ENCODE measurements around the gene VNN1.

DNA sequence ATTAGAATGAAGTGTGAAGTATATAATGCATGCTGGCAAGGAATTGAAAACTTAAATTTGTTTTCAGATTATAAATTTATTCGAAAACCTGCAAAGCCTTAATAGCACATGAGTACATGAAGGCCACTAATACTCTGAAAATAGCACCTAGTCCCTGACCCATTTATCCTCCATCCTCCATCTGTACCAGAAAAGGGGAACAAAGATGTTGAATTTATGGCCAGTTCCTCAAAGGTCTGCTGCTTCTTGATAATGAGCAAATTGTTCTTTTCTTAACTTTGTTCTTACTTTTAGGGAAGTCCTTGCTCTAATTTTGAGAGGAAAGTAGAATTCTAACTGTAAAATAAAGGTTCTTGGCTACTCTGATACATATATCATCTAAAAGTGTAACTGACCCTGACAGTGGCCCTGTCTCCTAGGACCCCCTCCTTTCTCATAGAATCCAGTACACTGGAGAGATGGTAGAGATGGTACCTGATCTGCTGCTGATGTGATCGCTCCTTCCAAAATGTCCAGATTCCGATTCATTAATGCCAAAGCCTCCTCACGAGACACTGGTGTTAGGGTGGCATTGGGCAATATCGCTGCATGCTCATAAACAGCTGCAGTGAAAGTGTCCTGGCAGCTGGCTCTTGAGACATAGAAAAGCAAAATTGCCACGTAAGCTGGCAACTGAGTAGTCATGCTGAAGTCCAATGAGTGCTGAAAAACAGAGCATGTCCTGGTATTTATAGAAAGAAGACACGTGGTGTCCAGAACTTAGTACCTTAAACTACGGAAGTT lies at the start of gene VNN1:
- TF ChIP-seq, protein P1, sequence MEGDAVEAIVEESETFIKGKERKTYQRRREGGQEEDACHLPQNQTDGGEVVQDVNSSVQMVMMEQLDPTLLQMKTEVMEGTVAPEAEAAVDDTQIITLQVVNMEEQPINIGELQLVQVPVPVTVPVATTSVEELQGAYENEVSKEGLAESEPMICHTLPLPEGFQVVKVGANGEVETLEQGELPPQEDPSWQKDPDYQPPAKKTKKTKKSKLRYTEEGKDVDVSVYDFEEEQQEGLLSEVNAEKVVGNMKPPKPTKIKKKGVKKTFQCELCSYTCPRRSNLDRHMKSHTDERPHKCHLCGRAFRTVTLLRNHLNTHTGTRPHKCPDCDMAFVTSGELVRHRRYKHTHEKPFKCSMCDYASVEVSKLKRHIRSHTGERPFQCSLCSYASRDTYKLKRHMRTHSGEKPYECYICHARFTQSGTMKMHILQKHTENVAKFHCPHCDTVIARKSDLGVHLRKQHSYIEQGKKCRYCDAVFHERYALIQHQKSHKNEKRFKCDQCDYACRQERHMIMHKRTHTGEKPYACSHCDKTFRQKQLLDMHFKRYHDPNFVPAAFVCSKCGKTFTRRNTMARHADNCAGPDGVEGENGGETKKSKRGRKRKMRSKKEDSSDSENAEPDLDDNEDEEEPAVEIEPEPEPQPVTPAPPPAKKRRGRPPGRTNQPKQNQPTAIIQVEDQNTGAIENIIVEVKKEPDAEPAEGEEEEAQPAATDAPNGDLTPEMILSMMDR (IDR thresholded peaks at IDR 0.05): no peak
- TF ChIP-seq EZH2phosphoT487 (IDR thresholded peaks at IDR 0.05): no peak
- TF ChIP-seq EZH2 (IDR thresholded peaks at IDR 0.05): no peak
